DMS79 treated with DMSO at 0.1 percent for 48 hours (cell line): Measurements from ENCODE around the gene SIN3B.

Experiments
- DNase-seq: peaks from one replicate; lab custom pipeline; 2025; lab: John Stamatoyannopoulos, UW

The SIN3B gene

DNA sequence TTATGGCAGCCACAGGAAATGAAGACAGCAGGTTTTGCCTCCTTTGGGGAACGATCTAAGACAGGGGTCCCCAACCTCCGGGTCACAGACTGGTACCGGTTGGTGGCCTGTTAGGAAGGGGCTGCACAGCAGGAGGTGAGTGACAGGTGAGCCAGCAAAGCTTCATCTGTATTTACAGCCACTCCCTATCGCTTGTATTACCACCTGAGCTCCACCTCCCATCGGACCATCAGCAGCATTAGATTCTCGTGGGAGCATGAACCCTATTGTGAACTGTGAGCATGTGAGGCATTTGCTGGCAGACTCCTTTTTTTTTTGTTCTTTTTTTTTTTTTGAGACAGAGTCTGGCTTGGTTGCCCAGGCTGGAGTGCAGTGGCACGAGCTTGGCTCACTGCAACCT is 81.8 kb downstream of the SIN3B start:
- DNase-seq, result no peak

DNA sequence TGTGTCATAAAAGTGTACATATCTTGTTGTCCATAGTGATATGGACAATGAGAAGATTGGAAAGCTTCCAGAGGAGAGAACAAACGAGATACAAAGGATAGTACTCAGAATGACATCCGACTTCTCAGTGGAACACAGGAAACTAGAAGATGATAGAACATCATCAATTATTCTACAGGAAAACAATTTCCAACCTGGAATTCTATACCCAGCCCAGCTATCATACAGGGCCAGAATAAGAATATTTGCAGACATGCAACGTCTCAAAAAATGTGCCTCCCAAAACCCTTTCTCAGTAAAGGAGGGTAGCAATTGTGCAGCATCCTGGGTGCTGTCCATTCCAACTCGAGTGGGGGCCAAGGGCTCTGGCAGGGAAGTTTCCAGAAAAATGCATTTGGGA is 83.6 kb downstream of the SIN3B start:
- no peak for DNase-seq

DNA sequence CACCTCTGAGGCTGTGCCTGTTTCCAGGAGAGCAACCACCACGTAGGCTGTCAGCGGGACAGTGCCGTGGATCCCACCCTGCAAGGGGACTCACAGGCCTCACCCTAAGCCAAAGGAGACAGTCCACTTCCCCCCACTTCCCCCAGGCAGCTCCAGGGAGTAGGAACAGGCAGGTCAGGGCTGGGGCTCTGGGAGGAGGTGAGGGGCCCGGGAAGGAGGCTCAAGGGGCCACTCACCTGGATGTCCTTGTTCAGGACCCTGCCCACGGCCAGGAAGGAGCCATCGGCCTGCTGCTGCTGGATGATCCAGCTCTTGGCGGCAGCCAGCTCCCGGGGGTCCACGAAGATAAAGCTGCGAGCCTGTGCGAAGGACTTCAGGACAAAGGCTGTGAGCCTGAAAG is 85.2 kb downstream of the SIN3B start:
- DNase-seq, result no peak

DNA sequence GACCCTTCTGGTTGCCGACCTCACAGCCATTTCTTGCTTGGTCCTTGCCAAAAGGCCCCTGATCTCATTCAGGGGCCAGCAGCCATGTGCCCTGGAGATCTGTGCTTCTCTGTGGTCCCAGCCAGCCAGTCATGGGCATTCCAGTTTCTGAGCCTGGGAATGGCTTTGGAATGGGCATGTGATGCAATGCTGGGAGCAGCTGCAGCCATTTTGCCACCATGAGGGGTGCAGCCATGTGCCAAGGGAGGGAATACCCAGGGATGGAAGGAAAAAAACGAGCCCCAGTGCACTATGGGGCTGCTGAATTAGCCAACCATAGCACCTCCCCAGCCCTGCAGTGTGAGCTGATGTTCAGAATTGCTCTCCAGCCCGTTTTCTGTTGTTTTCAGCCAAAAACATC is 85.9 kb downstream of the SIN3B start:
- no peak for DNase-seq

DNA sequence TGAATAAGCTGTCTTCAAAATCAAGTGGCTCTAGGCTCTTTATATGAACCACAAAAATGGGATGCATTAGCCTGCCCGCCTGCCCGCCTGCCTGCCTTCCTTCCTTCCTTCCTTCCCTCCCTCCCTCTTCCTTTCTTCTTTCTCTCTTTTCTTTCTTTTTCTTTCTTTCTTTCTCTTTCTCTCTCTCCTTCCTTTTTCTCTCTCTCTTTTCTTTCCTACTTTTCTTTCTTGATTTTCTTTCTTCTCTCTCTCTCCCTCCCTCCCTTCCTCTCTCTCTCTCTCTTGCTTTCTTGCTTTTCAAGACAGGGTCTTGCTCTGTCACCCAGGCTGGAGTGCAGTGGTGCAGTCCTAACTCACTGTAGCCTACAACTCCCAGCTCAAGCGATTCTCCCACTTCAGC is 86.5 kb downstream of the SIN3B start:
- DNase-seq, result no peak

DNA sequence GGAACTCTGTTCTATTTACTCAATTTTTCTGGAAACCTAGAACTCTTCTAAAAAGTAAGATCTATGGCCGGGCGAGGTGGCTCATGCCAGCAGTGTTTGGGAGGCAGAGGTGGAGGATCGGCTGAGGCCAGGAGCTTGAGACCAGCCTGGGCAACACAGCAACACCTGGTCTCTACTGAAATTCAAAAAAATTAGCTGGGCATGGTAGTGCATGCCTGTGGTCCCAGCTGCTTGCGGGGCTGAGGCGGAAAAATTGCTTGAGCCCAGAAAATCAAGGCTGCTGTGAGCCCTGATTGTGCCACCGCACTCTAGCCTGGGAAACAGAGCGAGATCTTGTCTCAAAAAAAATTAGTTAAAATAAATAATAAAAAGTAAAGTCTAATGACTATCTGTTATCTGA is 88.2 kb downstream of the SIN3B start:
- DNase-seq, result no peak

DNA sequence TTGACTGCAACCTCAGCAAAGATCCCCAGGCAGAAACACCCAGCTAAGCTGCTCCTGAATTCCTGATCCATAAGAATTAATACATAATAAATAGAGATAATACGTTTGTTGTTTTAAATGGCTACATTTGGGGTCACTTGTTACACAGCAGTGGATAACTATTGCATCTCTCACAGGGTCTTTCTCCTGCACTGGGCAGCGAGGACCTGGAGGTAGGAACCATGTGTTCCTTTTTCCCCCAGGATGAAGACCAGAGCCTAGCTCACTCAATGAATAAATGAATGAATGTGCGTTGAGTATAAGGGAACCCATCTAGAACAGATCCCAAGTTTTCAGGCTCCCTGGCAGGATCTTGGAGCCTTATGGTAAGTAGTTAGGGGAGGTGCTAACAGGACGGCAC is 90.3 kb downstream of the SIN3B start:
- no peak for DNase-seq

DNA sequence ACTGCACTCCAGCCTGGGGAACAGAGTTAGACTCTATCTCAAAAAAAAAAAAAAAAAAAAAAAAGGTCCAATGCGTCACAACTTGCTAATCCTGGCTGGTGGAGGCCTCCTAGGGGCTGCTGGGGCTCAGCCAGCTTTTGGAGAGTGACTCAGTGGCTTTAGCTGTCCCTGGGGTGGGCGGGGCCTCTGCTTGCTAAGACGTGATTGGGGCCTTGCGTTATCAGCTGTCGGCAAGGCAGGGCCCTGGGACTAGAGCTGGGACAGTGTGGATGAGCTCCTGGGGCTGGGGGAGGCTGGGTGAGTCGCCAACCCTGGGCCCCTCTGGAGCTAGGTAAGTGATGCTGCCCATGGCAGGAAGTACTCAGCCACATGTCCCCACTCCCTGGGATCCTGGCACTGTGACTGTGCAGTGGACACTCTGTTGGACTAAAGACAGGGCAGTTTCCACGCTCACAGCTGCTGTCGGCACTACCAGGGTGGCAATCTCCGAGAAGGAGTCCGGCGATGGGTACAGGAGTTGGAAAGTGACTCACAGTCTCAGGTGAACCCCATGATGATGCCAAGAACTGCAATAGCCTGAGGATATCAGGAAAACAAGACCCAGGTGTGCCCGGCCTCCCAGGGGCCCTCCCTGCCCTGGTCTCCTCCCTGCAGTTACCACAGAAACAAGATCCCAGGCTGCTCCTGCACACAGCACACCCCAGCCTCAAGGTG is 91.8 kb downstream of the SIN3B start:
- no peak for DNase-seq

DNA sequence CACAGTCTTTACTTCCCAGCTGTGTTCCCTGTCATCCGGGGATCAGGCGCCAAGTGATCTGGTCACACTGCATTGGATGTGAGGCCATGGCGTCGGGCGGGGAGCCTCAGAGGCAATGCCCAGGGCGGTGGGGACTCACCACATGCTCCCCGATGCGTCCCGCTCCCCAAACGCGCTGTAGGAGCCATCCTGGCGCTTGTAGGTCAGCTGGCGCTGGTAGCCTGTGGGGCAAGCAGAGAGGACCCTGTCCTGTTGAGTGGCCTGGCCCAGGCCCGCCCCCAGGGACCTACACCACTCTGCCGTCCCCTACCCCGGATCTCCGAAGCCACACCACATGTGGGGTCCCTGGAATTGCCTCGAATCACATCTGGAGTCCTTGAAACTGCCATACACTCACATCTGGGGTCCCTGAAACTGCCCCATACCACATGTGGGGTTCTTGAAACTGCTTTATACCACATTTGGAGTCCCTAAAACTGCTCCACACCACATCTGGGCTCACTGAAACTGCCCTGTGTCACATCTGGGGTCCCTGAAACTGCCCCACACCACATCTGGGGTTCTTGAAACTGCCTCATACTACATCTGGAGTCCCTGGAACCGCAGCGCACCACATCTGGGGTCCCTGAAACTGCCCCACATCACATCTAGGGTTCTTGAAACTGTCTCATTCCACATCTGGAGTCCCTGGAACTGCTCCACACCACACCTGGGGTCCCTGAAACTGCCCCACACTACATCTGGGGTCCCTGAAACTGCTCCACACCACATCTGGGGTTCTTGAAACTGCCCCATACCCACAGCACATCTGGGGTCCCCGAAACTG is 92.8 kb downstream of the SIN3B start:
- DNase-seq, result no peak

DNA sequence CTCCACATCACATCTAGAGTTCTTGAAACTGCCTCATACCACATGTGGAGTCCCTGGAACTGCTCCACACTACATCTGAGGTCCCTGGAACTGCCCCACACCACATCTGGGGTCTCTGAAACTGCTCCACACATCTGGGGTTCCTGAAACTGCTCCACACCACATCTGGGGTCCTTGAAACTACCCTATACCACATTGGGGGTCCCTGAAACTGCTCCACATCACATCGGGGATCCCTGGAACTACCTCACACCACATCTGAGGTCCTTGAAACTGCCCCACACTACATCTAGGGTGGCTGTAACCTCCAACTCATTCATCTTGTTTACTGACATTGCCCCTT is 93.4 kb downstream of the SIN3B start:
- no peak for DNase-seq

DNA sequence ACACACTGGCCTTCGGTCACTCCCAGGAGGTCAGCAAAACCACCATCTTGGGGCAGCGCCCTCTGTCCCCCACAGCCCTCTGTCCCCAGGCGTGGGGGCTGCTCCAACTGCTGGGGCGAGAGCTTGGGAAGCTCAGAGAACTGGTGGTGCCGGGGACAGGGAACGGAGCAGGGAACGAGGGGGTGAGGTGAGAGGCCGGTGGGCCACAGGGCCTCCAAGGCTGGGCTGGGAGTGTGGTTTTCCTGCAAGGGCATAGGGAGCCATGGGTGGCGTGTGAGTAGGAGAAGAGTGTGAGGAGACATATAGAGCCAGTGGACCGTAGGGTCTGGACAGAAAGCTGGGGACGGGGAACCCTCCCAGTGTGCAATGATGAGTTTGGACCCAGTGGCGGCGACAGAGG is 93.8 kb downstream of the SIN3B start:
- no peak for DNase-seq

DNA sequence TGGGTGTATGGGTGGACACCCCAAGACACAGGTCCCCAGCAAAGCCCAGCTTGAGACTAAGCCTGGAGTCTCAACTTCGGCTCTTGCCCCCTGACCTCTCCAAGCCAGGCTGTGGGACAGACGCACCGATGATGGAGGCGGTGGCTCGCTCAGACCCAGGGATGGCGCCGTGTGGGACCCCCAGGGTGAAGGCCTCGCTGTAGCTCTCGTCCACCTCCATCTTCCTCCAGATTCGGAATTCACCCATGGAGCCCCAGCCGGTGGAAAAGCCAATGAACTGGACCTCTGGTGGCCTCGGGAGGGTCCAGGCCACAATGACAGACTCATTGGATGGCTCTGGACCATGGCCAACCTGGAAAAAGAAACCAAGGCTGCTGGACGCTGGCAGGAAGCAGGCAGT is 98.7 kb downstream of the SIN3B start:
- DNase-seq, result no peak

DNA sequence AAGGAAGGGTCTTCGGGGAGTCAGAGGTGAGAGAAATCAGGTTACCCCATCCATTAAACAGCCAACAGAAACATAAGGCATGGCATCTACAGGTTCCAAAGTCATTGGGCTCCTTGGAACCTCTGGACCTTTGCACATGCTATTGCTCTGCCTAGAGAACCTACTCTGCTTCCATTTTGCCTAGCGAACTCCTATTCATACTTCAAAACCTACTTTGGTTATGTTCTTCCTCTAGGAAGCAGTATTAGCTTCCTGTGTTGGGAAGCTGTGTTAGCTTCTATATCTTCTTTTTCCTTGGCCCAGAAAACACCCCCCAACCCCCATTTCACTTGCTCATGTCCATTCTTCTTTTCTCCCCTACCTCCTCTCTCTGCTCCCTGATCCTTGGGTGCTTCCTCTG is 99.2 kb downstream of the SIN3B start:
- DNase-seq, result no peak

DNA sequence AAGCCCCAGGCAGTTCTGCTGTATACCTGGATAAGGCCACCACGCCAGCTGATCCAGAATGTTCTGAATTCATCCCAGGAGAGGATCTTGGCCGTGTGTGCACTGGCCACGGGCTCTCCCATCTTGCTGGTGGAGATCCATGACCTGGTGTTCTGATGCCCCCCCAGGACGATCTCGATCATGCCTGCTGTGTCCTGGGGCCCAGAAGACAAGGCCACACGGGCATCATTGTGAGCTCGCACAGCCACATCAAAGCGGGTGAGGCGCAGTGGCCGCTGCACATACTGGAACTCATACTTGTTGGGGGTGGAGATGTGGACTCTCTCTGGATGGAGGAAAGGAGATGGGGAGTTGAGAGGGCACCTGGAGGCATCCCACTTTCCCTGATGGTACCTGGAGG is 99.7 kb downstream of the SIN3B start:
- no peak for DNase-seq
